GM12874 (cell line): ENCODE data around the gene ZFYVE1.

Experiments used
- TF ChIP-seq, protein P1 (sequence below): IDR thresholded peaks from 2 replicates; pipeline ENCODE4 v1.5.1; 2011; ENCODE audit warnings: low read depth, mild to moderate bottlenecking, control low read depth, low read length, moderate library complexity; ENCODE audit not compliant: insufficient read depth

ZFYVE1 gene

GRCh38 chr14:72961579-72962335 lies 65.1 kb downstream of the ZFYVE1 start:
- TF ChIP-seq, protein P1, sequence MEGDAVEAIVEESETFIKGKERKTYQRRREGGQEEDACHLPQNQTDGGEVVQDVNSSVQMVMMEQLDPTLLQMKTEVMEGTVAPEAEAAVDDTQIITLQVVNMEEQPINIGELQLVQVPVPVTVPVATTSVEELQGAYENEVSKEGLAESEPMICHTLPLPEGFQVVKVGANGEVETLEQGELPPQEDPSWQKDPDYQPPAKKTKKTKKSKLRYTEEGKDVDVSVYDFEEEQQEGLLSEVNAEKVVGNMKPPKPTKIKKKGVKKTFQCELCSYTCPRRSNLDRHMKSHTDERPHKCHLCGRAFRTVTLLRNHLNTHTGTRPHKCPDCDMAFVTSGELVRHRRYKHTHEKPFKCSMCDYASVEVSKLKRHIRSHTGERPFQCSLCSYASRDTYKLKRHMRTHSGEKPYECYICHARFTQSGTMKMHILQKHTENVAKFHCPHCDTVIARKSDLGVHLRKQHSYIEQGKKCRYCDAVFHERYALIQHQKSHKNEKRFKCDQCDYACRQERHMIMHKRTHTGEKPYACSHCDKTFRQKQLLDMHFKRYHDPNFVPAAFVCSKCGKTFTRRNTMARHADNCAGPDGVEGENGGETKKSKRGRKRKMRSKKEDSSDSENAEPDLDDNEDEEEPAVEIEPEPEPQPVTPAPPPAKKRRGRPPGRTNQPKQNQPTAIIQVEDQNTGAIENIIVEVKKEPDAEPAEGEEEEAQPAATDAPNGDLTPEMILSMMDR, result no peak

- TF ChIP-seq, protein P1, result no peak
These were observed 68.4 kb downstream of the ZFYVE1 start for GRCh38 chr14:72958548-72958947.

- TF ChIP-seq, protein P1, result no peak
These were observed 69.7 kb downstream of the ZFYVE1 start for GRCh38 chr14:72957213-72957612.

- TF ChIP-seq, protein P1, result no peak
These were observed 74.7 kb downstream of the ZFYVE1 start for GRCh38 chr14:72952171-72952570.

DNA sequence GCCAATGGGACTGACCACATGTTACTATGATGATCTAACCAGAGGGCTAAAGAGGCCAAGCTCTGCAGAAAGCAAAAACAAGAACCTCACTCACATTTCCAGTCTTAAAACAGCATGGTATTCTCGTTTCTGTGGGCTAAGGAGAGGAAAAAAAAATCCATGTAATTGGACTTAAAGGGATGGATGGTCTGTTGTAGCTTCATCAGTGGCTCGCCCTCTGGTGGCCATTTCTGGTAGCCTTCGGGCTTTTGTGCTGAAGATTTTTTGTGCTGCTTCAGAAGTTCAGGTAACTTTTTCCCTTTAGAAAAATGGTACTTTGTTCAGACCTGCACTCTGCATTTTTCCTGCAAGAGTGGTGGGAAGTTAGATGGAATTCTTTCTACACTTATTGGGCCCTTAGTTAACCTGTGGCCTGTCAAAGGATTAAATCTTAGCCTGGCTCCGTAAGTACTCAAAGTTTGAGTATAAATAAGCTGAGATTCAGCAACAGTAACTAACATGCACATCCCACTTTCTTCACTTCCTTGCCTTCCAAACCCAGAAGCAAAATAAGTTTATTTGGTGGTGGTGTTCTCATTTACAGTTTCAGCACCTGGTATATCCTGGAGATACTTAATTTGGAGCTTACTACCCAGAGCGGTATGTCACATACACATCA lies 78.3 kb downstream of the ZFYVE1 start:
- TF ChIP-seq, protein P1, result peak; percentile 86

DNA sequence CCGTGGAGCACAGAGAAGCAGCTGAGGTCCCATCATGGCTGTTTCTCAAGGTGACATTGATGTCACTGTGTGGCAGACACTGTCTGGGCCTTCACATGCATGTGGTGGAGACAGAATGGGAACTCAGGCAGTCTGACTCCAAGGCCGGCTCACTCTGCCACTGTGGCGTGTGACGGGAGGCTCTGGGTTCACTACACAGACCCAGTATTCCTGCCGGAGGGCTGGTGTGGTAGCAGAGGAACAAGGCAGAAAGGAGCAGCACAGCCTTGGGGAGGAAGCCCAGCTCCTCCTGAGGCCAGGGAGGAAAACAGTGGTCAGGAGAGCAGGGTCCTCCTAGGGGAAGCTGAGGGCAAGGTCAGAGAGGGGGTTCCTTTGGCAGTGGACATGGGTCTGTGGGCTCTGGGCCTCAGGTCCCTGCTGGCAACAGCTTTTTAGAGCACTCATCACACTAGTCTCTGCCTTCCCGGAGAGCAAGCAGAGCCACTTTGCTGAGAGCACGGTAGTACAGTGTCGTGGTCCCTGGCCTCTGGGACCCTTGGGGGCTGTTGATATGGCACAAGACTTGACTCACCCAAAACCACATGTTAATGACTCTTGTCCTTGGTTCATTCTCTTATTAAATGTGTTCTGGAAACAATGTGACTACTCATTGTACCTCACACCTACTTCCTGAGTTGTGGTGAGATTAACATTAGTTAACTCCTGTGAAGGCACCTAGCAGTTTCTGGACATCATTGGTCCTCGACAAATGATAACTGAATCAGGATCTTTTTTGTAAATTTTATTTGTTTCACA lies 79.3 kb downstream of the ZFYVE1 start:
- TF ChIP-seq, protein P1, result no peak

- TF ChIP-seq, protein P1, result no peak
These were observed 80.4 kb downstream of the ZFYVE1 start for GRCh38 chr14:72946491-72946890.
